ENCODE data around the gene CREBRF. TPM values are rescaled to one million over a fixed set of nuclear protein-coding genes. Genes with fewer than 3 reads are reported as not detected.
"Not testable (repeated sequence)": the region's sequence is repeated elsewhere in the genome, so short reads cannot be mapped to it uniquely, and the experiment has no call there.

CREBRF gene
- total and polyA plus RNA-seq, 5 donors, result 6.9 to 29.7 (median 24.8) TPM

DNA sequence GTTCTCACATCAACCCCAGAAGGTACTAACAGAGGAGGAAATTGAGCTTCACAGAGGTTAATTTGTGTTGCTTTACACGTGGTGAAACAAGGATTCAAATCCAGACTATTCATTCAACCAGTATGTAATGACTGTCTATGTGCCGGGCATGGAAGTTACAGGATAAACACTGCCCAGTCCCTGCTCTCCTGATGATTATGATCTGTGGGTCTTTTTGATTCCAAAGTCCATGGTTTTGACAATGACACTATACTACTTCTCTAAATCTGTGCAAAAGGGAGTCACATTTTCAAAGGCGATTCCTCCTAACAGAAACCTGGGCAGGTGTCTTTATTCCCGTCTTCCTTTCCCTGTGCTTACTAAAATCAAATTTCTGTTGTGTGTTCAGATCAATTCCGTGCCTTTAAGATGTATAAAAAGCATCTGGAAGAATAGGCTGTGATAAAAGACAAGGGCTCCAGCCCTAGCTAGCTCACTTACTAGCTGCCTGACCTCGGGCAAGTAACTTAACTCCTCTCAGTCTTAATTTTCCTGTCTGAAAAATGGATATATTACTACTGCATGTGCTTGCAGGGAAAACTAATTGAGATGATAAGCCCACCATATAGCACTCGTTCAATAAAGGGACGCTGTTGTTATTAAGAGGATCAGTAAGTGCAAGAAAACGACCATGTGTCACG is 970 bp upstream of the CREBRF start:
- no peaks in the 10 kb centered on the region for H3K27me3 ChIP-seq (ENCODE audit: control insufficient read depth, insufficient read depth)
- H3K4me1 ChIP-seq (ENCODE audit: control insufficient read depth, insufficient read depth, low read length), result no peaks in the 10 kb centered on the region
- intact Hi-C loops (cut with DNase I), result loop anchor here in 1 of 4 donors (10.0 kb wide), 1 partner anchor 70 kb away; the partner anchor contains the start of gene ATP6V0E1
- H3K4me3 ChIP-seq (ENCODE audit: low read length), result peak overlapping the region; percentile 97
- DNase-seq, result no peak
- no peaks in the 10 kb centered on the region for H3K9me3 ChIP-seq (ENCODE audit: control insufficient read depth, low read length)
- WGBS, result 29% methylated on average over 10 of the region's 10 CpGs
- no peak overlapping the region for H3K27ac ChIP-seq (ENCODE audit: low read length)
- no peak for ATAC-seq

DNA sequence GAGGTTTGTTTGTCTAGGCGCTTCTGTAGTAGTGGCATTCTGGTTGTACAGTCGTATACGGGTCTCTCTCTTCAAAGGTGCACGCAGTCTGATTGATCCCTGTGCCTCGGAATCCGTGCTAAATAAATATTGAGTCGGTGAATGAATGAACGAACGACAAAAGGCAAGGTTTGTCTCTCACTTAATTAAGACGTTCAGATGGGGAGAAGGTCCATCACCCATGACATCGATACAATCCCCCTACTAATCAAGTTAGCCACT is 500 bp upstream of the CREBRF start:
- H3K4me3 ChIP-seq (ENCODE audit: low read length), result peak overlapping the region; percentile 97
- no peak for ATAC-seq

DNA sequence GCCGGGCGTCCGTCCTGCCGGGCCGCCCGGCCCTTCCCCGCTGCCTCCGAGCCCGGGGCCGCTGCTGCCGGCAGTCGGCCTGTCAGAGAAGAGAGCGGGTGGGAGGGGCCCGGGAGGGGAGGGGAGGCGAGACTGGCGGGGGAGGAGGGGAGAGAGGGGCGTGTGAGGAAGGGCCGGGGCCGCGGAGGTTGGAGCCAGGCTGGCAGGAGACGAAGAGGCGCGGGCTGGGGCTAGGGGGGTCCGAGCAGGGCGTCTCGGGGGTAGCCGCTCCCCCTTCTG is 570 bp downstream of the CREBRF start:
- DNase-seq (no peak), ATAC-seq (peak; percentile 77 to 78)
- intact Hi-C loops (cut with DNase I), result loop anchor here in 1 of 4 donors (10.0 kb wide), 1 partner anchor 72 kb away; the partner anchor contains the start of gene ATP6V0E1
- Histone ChIP-seq H3K4me1 (ENCODE audit: control insufficient read depth, insufficient read depth, low read length) (no peaks in the 10 kb centered on the region), H3K27ac (ENCODE audit: low read length) (peak overlapping the region; percentile 90), H3K27me3 (ENCODE audit: control insufficient read depth, insufficient read depth) (no peaks in the 10 kb centered on the region), H3K4me3 (ENCODE audit: low read length) (peak overlapping the region; percentile 97), H3K9me3 (ENCODE audit: control insufficient read depth, low read length) (no peaks in the 10 kb centered on the region)
- under 1% methylated on average over 26 of the region's 27 CpGs for WGBS

More for the DNA sequence above, 500 bp upstream of the CREBRF start:
- no peaks in the 10 kb centered on the region for H3K9me3 ChIP-seq (ENCODE audit: control insufficient read depth, low read length)
- peak overlapping the region; percentile 19 for H3K27ac ChIP-seq (ENCODE audit: low read length)
- intact Hi-C loops (cut with DNase I), result loop anchor here in 1 of 4 donors (10.0 kb wide), 1 partner anchor 71 kb away; the partner anchor contains the start of gene ATP6V0E1
- no peaks in the 10 kb centered on the region for H3K27me3 ChIP-seq (ENCODE audit: control insufficient read depth, insufficient read depth)
- H3K4me1 ChIP-seq (ENCODE audit: control insufficient read depth, insufficient read depth, low read length), result no peaks in the 10 kb centered on the region
- no peak for DNase-seq
- WGBS, result under 1% methylated on average over 11 of the region's 11 CpGs

DNA sequence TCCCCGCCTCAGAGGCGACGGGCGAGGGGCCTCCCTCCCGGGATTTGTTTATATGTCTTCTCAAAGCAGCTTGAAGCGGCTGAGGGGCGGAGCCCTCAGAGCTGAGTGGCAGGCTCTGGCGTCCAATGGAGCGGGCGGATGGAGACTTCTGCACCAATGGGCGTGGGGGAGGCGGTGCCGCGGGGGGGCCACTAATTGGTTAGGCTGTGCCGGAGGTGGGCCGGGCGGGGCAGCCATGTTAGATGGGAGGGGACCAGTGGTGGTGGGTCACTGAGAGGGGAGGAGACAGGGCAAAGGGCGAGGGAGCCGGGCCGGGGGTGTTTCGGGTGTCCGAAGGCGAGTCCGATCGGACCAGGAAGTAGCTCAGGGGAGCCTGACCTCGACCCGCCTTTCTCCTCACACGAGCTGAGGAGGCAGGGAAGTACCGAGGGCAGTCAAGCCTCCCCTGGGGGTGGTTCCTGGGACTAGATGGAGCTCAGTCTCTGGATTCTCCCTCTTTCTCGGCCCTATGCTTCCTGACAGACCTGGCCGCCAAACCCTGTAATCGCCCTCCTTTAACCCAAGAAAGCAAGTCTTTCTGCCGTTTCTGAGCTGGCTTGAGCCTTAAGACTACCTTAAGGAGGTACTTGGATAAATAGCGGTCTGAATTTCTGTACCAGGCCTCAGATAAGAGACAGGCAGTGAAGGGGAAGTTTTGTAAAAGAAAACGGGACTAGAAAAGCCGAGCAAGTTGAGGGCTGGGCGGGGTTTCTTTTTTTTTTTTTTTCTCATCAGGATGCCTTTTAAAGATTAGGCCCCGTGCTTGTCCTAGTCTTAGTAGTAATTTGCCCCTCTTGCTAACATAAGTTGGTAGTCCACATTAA is 1.1 kb downstream of the CREBRF start:
- ATAC-seq (peak; percentile 97 to 98), DNase-seq (peak; percentile 99 to 100 (median 99))
- under 1% methylated on average over 38 of the region's 38 CpGs for WGBS
- intact Hi-C loops (cut with DNase I), result loop anchor here in 1 of 4 donors (10.0 kb wide), 1 partner anchor 72 kb away; the partner anchor contains the start of gene ATP6V0E1
- Histone ChIP-seq H3K27me3 (ENCODE audit: control insufficient read depth, insufficient read depth) (no peaks in the 10 kb centered on the region), H3K9me3 (ENCODE audit: control insufficient read depth, low read length) (no peaks in the 10 kb centered on the region), H3K4me3 (ENCODE audit: low read length) (peak overlapping the region; percentile 97), H3K27ac (ENCODE audit: low read length) (peak overlapping the region; percentile 92), H3K4me1 (ENCODE audit: control insufficient read depth, insufficient read depth, low read length) (no peaks in the 10 kb centered on the region)

DNA sequence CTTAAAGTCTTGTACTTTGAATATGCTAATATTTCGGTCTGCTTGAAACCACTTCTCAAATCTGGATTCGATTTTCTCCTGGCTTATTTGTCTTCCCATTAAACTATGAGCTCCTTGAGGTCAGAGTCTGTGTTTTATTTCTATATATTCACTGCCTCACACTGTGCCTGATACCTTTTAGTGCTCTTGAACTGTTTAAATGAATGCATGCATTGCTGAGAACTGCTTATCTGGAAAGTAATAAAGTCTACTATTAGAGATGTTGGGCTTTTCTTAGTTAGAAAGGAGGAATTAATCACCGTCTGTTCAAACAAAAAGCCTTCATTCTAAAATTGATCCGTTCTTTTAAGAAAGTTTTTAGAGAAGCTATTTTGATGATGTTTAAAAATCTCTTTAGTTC is 6.0 kb downstream of the CREBRF start:
- H3K27ac ChIP-seq (ENCODE audit: low read length), result no peak overlapping the region
- ATAC-seq, result no peak
- H3K9me3 ChIP-seq (ENCODE audit: control insufficient read depth, low read length), result no peaks in the 10 kb centered on the region
- H3K27me3 ChIP-seq (ENCODE audit: control insufficient read depth, insufficient read depth), result no peaks in the 10 kb centered on the region
- DNase-seq, result no peak
- intact Hi-C loops (cut with DNase I), result no loop called here
- WGBS, result 83% methylated on average over 4 of the region's 4 CpGs
- H3K4me3 ChIP-seq (ENCODE audit: low read length), result no peak overlapping the region
- no peaks in the 10 kb centered on the region for H3K4me1 ChIP-seq (ENCODE audit: control insufficient read depth, insufficient read depth, low read length)

DNA sequence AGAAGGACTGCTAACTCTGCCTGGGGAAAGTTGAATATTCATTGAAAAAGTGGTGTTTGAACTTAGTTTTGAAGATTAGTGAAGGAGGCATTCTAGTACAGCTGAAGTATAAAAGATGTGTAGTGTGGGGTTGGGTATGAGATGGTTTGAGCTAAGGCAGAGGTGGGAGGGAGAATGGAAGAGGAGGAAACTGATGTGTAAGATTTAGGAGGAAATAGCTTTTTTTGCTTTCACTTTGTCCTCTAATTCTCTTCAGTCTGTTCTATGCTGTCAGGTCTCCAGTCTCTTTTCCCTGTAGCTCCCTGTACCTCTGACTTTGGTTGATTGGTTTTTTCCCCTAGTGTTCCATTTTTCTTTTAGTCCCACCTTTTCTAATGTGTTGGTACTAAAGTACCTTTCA is 9.0 kb downstream of the CREBRF start:
- no peaks in the 10 kb centered on the region for H3K27me3 ChIP-seq (ENCODE audit: control insufficient read depth, insufficient read depth)
- intact Hi-C loops (cut with DNase I), result no loop called here
- H3K9me3 ChIP-seq (ENCODE audit: control insufficient read depth, low read length), result no peaks in the 10 kb centered on the region
- H3K4me1 ChIP-seq (ENCODE audit: control insufficient read depth, insufficient read depth, low read length), result peaks cover 2% of the 10 kb centered on the region
- ATAC-seq, result no peak
- DNase-seq, result no peak
- no peak overlapping the region for H3K27ac ChIP-seq (ENCODE audit: low read length)
- no peak overlapping the region for H3K4me3 ChIP-seq (ENCODE audit: low read length)

DNA sequence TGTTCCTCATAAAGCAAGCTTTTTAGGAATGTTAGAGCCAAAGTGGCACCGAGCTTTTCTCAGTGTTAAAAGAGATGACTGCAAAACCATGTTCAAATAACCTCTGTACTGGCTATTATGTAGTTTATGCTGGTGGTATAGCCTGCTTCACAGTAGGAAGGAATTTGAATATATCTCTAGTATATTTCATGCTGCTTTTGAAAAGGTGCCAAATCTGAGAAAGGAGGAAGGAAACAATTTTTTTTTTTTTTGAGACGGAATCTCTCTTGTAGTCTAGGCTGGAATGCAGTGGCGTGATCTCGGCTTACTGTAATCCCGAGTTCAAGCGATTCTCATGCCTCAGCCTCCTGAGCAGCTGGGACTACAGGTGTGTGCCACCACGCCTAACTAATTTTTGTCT is 13.5 kb downstream of the CREBRF start:
- DNase-seq (no peak), ATAC-seq (no peak)
- H3K9me3 ChIP-seq (ENCODE audit: control insufficient read depth, low read length), result no peaks in the 10 kb centered on the region
- no peak overlapping the region for H3K27ac ChIP-seq (ENCODE audit: low read length)
- peaks cover 2% of the 10 kb centered on the region for H3K4me1 ChIP-seq (ENCODE audit: control insufficient read depth, insufficient read depth, low read length)
- intact Hi-C loops (cut with DNase I), result no loop called here
- H3K4me3 ChIP-seq (ENCODE audit: low read length), result no peak overlapping the region
- 64% methylated on average over 7 of the region's 7 CpGs for WGBS
- H3K27me3 ChIP-seq (ENCODE audit: control insufficient read depth, insufficient read depth), result no peaks in the 10 kb centered on the region

DNA sequence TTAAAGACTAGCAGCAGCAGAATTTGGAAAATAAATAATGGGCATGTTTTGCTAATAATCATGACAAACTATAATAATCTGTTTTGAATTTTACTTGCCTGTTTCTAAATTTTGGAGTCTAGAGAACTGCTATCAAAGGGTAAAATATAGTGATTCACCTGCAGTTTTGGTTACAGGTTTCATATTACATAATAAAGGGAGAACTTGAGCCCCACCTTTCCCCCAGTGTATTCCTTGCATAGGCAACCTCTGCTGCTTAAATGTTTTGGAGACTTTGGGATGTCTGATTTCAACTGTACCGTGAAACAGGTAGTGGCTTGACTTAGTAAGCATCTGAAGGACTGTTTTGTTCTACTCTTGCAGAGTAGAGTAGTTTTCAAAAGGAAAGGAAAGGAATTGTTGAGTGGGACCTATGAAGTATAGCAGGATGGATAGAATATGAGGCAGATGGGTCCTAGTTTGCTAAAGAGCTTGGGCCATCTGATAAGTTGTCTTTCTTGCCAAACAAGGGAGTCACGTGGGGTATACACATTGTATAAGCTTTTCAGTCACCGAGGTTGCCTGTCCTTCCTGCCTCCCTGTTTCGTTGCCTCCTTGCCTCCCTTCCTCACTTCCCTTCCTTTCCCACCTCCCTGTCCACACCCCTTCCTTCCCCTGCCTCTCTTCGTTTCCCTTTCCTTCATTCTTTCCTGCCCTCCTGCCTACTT is 19.1 kb downstream of the CREBRF start:
- Histone ChIP-seq H3K4me1 (ENCODE audit: control insufficient read depth, insufficient read depth, low read length) (peaks cover 3% of the 10 kb centered on the region), H3K9me3 (ENCODE audit: control insufficient read depth, low read length) (no peaks in the 10 kb centered on the region)
- 78% methylated on average over 5 of the region's 5 CpGs for WGBS

DNA sequence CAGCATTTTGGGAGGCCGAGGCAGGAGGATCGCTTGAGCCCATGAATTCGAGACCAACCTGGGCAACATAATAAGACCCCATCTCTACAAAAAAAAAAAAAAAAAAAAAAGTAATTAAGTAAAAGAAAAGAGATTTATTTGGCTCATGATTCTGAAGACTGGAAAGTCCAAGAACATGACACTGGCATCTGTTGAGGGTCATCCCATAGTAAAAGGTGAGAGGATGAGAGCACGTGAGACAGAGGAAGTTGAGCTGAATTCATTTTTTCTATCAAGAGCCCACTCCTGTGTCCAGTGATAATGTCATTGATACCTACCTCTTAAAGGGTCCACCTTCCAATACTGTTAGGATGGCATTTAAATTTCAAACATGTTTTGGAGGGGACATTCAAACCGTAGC is 19.8 kb downstream of the CREBRF start:
- Histone ChIP-seq H3K27ac (ENCODE audit: low read length) (no peak overlapping the region), H3K4me1 (ENCODE audit: control insufficient read depth, insufficient read depth, low read length) (peaks cover 3% of the 10 kb centered on the region), H3K27me3 (ENCODE audit: control insufficient read depth, insufficient read depth) (no peaks in the 10 kb centered on the region), H3K9me3 (ENCODE audit: control insufficient read depth, low read length) (no peaks in the 10 kb centered on the region), H3K4me3 (ENCODE audit: low read length) (no peak overlapping the region)
- no peak for DNase-seq
- intact Hi-C loops (cut with DNase I), result no loop called here
- WGBS, result 95% methylated on average over 5 of the region's 5 CpGs
- ATAC-seq, result no peak

More for the DNA sequence above, 19.1 kb downstream of the CREBRF start:
- H3K4me3 ChIP-seq (ENCODE audit: low read length), result no peak overlapping the region
- DNase-seq (no peak), ATAC-seq (no peak)
- H3K27ac ChIP-seq (ENCODE audit: low read length), result no peak overlapping the region
- H3K27me3 ChIP-seq (ENCODE audit: control insufficient read depth, insufficient read depth), result no peaks in the 10 kb centered on the region
- intact Hi-C loops (cut with DNase I), result no loop called here

DNA sequence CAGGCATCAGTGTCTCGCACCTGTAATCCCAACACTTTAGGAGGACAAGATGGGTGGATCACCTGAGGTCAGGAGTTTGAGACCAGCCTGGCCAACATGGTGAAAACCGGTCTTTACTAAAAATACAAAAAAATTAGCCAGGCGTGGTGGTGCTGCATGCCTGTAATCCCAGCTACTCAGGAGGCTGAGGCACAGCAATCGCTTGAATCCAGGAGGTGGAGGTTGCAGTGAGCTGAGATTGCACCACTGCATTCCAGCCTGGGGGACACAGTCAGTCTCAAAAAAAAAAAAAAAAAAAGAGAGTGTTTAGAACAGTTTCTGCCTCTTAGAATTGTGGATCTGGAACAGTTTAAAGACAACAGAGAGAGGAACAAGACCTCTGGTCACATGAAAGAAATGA is 20.3 kb downstream of the CREBRF start:
- H3K4me3 ChIP-seq (ENCODE audit: low read length); ATAC-seq; H3K4me1 ChIP-seq (ENCODE audit: control insufficient read depth, insufficient read depth, low read length); intact Hi-C loops (cut with DNase I); DNase-seq; H3K27me3 ChIP-seq (ENCODE audit: control insufficient read depth, insufficient read depth); H3K9me3 ChIP-seq (ENCODE audit: control insufficient read depth, low read length); H3K27ac ChIP-seq (ENCODE audit: low read length): not testable (repeated sequence)
- 95% methylated on average over 4 of the region's 4 CpGs for WGBS

DNA sequence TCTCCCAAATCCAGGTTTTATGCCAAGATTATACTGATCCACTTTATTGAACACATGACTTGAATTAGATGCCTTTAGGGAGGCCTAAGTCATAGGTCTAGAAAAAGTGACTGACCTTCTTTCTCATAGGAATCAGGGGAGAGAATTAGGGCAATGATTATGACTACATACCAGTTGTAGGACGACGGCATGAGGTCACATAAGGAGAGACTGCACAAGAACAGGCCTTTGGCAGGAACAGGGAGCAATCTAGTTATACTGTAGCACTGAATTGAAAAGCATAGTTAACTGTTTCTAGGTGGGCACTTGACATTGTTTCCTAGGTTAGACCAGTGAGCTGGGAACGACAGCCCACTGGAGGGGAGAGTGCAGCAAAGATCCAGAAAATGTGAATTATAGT is 22.7 kb downstream of the CREBRF start:
- H3K27me3 ChIP-seq (ENCODE audit: control insufficient read depth, insufficient read depth), result no peaks in the 10 kb centered on the region
- H3K4me3 ChIP-seq (ENCODE audit: low read length), result no peak overlapping the region
- no peak for DNase-seq
- no peak overlapping the region for H3K27ac ChIP-seq (ENCODE audit: low read length)
- H3K4me1 ChIP-seq (ENCODE audit: control insufficient read depth, insufficient read depth, low read length), result peaks cover 3% of the 10 kb centered on the region
- intact Hi-C loops (cut with DNase I), result no loop called here
- 50% methylated on average over 3 of the region's 3 CpGs for WGBS
- peak; percentile 43 to 50 for ATAC-seq
- H3K9me3 ChIP-seq (ENCODE audit: control insufficient read depth, low read length), result no peaks in the 10 kb centered on the region
